ENCODE results near the gene TBCK. TPM values are rescaled to one million over a fixed set of nuclear protein-coding genes. Genes with fewer than 3 reads are reported as not detected.

Gene TBCK
- total RNA-seq, 2 experiments from 2014 or later: 46.5 to 46.9 TPM

GRCh38 chr4:106022454-106022853 is 293.6 kb downstream of the TBCK start:
- no peak for TF ChIP-seq CTCF (conservative IDR thresholded peaks at IDR 0.05; ENCODE audit: low read length)
- TF ChIP-seq EZH2phosphoT487 (IDR thresholded peaks at IDR 0.05; ENCODE audit: borderline replicate concordance, low read depth, low read length): no peak
- intact Hi-C loops (cut with micrococcal nuclease; ENCODE audit: unreplicated experiment): no loop called here
- DNase-seq (ENCODE audit: low spot score): no peak
- no peaks in the 10 kb centered on the region for H3K9me3 ChIP-seq (ENCODE audit: low read length)
- no peaks in the 10 kb centered on the region for H4K20me1 ChIP-seq (ENCODE audit: insufficient read depth, low read length)
- no peaks in the 10 kb centered on the region for H3K9me2 ChIP-seq (ENCODE audit: insufficient read depth, low read length)
- no peak overlapping the region for H3K4me2 ChIP-seq (ENCODE audit: low read length)
- H2AFZ ChIP-seq (ENCODE audit: low read length): no peak overlapping the region
- POLR2A ChIA-PET: interaction anchor here (0.7 kb wide), 1 partner anchor 24 kb away, joined by 3 read pairs; no protein-coding TSS in a partner anchor
- H3K36me3 ChIP-seq (ENCODE audit: insufficient read depth, low read length): no peaks in the 10 kb centered on the region
- no TSS peak for BruUV-seq (replicated peaks)
- H3K4me3 ChIP-seq (ENCODE audit: low read depth, low read length, poor library complexity, severe bottlenecking): no peak overlapping the region
- CTCF ChIA-PET (ENCODE audit: unreplicated experiment): no interaction called here
- no peak overlapping the region for H3K27ac ChIP-seq (ENCODE audit: low read depth, low read length, poor library complexity, severe bottlenecking)
- H3K79me2 ChIP-seq (ENCODE audit: insufficient read depth, low read depth, low read length): no peaks in the 10 kb centered on the region
- no peaks in the 10 kb centered on the region for H3K4me1 ChIP-seq (ENCODE audit: insufficient read depth, low read length, poor library complexity, severe bottlenecking)

GRCh38 chr4:106021737-106022410 is 294.1 kb downstream of the TBCK start:
- Histone ChIP-seq H3K79me2 (ENCODE audit: insufficient read depth, low read depth, low read length) (no peaks in the 10 kb centered on the region), H3K4me2 (ENCODE audit: low read length) (no peak overlapping the region), H3K9me3 (ENCODE audit: low read length) (no peaks in the 10 kb centered on the region), H3K4me3 (ENCODE audit: low read depth, low read length, poor library complexity, severe bottlenecking) (no peak overlapping the region), H3K36me3 (ENCODE audit: insufficient read depth, low read length) (no peaks in the 10 kb centered on the region), H3K9me2 (ENCODE audit: insufficient read depth, low read length) (no peaks in the 10 kb centered on the region), H2AFZ (ENCODE audit: low read length) (no peak overlapping the region), H3K4me1 (ENCODE audit: insufficient read depth, low read length, poor library complexity, severe bottlenecking) (no peaks in the 10 kb centered on the region), H3K27ac (ENCODE audit: low read depth, low read length, poor library complexity, severe bottlenecking) (no peak overlapping the region), H4K20me1 (ENCODE audit: insufficient read depth, low read length) (no peaks in the 10 kb centered on the region)
- POLR2A ChIA-PET: no interaction called here
- TF ChIP-seq CTCF (conservative IDR thresholded peaks at IDR 0.05; ENCODE audit: low read length) (no peak), EZH2phosphoT487 (IDR thresholded peaks at IDR 0.05; ENCODE audit: borderline replicate concordance, low read depth, low read length) (no peak)
- intact Hi-C loops (cut with micrococcal nuclease; ENCODE audit: unreplicated experiment): no loop called here
- CTCF ChIA-PET (ENCODE audit: unreplicated experiment): no interaction called here
- DNase-seq (ENCODE audit: low spot score): no peak
- no TSS peak for BruUV-seq (replicated peaks)

GRCh38 chr4:106019771-106020170 is 296.2 kb downstream of the TBCK start:
- intact Hi-C loops (cut with micrococcal nuclease; ENCODE audit: unreplicated experiment): no loop called here
- Histone ChIP-seq H3K4me2 (ENCODE audit: low read length) (no peak overlapping the region), H3K27ac (ENCODE audit: low read depth, low read length, poor library complexity, severe bottlenecking) (no peak overlapping the region), H4K20me1 (ENCODE audit: insufficient read depth, low read length) (no peaks in the 10 kb centered on the region), H3K4me1 (ENCODE audit: insufficient read depth, low read length, poor library complexity, severe bottlenecking) (no peaks in the 10 kb centered on the region), H3K36me3 (ENCODE audit: insufficient read depth, low read length) (no peaks in the 10 kb centered on the region), H3K4me3 (ENCODE audit: low read depth, low read length, poor library complexity, severe bottlenecking) (no peak overlapping the region), H2AFZ (ENCODE audit: low read length) (no peak overlapping the region), H3K79me2 (ENCODE audit: insufficient read depth, low read depth, low read length) (no peaks in the 10 kb centered on the region), H3K9me3 (ENCODE audit: low read length) (no peaks in the 10 kb centered on the region), H3K9me2 (ENCODE audit: insufficient read depth, low read length) (no peaks in the 10 kb centered on the region)
- TF ChIP-seq EZH2phosphoT487 (IDR thresholded peaks at IDR 0.05; ENCODE audit: borderline replicate concordance, low read depth, low read length) (no peak), CTCF (conservative IDR thresholded peaks at IDR 0.05; ENCODE audit: low read length) (no peak)
- ChIA-PET CTCF (ENCODE audit: unreplicated experiment) (no interaction called here), POLR2A (no interaction called here)
- no peak for DNase-seq (ENCODE audit: low spot score)
- BruUV-seq (replicated peaks): no TSS peak

Data from OCI-LY7 (cell line).